Measurements from ENCODE around the gene BNIP2.

DNA sequence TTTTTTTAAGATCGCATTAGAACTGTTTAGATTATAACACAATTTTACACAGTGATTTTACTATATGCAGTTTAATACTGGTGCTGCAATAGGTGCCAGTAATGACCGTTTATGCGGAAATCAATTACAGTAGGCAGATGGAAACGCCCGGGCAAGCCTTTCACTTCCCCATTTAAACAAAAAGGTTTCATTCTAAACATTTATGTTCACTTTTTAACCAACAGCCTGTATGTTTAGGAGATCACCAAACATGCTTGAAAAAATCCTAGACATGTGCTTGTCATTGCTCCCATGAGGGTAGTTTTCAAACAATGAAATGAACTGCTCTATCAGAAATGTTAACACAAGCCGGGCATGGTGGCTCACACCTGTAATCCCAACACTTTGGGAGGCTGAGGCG is 2.7 kb downstream of the BNIP2 start:
- no peak for TF ChIP-seq POLR2A (IDR thresholded peaks at IDR 0.05)
- TF ChIP-seq, protein P1, sequence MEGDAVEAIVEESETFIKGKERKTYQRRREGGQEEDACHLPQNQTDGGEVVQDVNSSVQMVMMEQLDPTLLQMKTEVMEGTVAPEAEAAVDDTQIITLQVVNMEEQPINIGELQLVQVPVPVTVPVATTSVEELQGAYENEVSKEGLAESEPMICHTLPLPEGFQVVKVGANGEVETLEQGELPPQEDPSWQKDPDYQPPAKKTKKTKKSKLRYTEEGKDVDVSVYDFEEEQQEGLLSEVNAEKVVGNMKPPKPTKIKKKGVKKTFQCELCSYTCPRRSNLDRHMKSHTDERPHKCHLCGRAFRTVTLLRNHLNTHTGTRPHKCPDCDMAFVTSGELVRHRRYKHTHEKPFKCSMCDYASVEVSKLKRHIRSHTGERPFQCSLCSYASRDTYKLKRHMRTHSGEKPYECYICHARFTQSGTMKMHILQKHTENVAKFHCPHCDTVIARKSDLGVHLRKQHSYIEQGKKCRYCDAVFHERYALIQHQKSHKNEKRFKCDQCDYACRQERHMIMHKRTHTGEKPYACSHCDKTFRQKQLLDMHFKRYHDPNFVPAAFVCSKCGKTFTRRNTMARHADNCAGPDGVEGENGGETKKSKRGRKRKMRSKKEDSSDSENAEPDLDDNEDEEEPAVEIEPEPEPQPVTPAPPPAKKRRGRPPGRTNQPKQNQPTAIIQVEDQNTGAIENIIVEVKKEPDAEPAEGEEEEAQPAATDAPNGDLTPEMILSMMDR (IDR thresholded peaks at IDR 0.05) = no peak

Data from uterus (tissue), 2 donors.